ENCODE results near the gene BHMT2.

DNA sequence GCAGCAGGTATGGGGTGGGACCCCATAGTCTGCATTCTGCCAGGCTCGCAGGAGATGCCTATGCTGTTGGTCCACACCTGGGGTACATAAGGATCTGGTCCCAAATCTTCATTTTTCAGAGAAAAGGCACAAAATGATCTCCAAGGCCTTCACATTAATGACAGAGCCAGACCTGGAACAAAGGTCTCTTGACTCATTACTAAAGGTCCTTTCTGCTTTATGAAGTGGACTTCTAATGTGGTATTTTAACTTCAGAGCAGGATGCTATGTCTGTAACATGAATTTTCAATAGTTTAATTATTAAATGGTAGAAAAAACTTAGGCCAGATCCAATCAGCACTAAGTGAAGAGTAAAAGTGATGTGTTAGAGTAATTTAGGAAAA is 38.1 kb upstream of the BHMT2 start:
- TF ChIP-seq JUN (CRISPR knock-in tag; IDR thresholded peaks at IDR 0.05), result no peak
- no peak for TF ChIP-seq NR2F1 (CRISPR knock-in tag; IDR thresholded peaks at IDR 0.05)
- TF ChIP-seq ZNF879 (CRISPR knock-in tag; IDR thresholded peaks at IDR 0.05), result no peak
- TF ChIP-seq, protein P1, sequence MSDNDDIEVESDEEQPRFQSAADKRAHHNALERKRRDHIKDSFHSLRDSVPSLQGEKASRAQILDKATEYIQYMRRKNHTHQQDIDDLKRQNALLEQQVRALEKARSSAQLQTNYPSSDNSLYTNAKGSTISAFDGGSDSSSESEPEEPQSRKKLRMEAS (IDR thresholded peaks at IDR 0.05), result no peak
- TF ChIP-seq BRCA1 (CRISPR knock-in tag; IDR thresholded peaks at IDR 0.05), result no peak
- TF ChIP-seq, protein P2, sequence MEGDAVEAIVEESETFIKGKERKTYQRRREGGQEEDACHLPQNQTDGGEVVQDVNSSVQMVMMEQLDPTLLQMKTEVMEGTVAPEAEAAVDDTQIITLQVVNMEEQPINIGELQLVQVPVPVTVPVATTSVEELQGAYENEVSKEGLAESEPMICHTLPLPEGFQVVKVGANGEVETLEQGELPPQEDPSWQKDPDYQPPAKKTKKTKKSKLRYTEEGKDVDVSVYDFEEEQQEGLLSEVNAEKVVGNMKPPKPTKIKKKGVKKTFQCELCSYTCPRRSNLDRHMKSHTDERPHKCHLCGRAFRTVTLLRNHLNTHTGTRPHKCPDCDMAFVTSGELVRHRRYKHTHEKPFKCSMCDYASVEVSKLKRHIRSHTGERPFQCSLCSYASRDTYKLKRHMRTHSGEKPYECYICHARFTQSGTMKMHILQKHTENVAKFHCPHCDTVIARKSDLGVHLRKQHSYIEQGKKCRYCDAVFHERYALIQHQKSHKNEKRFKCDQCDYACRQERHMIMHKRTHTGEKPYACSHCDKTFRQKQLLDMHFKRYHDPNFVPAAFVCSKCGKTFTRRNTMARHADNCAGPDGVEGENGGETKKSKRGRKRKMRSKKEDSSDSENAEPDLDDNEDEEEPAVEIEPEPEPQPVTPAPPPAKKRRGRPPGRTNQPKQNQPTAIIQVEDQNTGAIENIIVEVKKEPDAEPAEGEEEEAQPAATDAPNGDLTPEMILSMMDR (CRISPR knock-in tag; IDR thresholded peaks at IDR 0.05), result no peak
- TF ChIP-seq CREM (IDR thresholded peaks at IDR 0.05), result no peak
- TF ChIP-seq CREM (CRISPR knock-in tag; IDR thresholded peaks at IDR 0.05), result no peak
